GM12892 (cell line): ENCODE measurements around the gene RANBP1.

ENCODE experiments used
- POLR2A ChIP-seq: IDR thresholded peaks from 2 replicates; pipeline ENCODE4 v1.6.1; 2011; ENCODE audit warnings: low read depth, low read length, control low read depth
- POLR2AphosphoS5 ChIP-seq: IDR thresholded peaks from 2 replicates; pipeline ENCODE4 v1.6.1; 2011; ENCODE audit warnings: low read depth, low read length, control low read depth
- TAF1 ChIP-seq: IDR thresholded peaks from 2 replicates; pipeline ENCODE4 v1.6.1; 2011; ENCODE audit warnings: low read depth, mild to moderate bottlenecking, control low read depth, low read length, borderline replicate concordance

DNA sequence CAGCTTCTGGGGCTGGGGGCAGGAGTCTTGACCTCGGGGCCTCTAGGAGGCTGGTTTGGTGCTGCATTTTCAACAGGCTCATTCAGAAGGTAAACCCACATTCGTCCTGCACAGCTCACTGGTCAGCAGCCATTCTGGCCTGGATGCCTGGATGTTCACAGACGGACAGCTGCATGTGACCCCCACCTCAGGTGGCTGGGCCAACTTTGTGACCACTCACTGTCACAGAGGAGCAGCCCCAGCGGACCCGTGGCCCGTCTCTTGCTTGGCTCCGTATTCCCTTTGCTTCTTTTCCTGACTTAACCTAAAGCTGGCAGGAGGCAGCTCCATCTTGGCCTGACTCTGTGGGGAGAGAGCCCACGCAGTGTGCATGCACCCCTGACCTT, 27.6 kb upstream of the RANBP1 start:
- TF ChIP-seq POLR2A, result no peak
- no peak for TF ChIP-seq POLR2AphosphoS5
- no peak for TF ChIP-seq TAF1
